Measurements from ENCODE around the gene BIRC6. TPM values are rescaled to one million over a fixed set of nuclear protein-coding genes. Genes with fewer than 3 reads are reported as not detected.

Gene BIRC6
- total and polyA plus RNA-seq, 8 donors = 71.6 to 94.6 (median 80.9) TPM

GRCh38 chr2:32614084-32614483 lies 257.3 kb downstream of the BIRC6 start:
- no peaks in the 10 kb centered on the region for H3K4me1 ChIP-seq
- no peak overlapping the region for H3K27ac ChIP-seq
- no peak for TF ChIP-seq CTCF (IDR thresholded peaks at IDR 0.05)
- no peaks in the 10 kb centered on the region for H3K27me3 ChIP-seq
- DNase-seq (no peak), ATAC-seq (no peak)
- H3K9me3 ChIP-seq = no peaks in the 10 kb centered on the region
- intact Hi-C loops (cut with DNase I) = no loop called here
- no peak overlapping the region for H3K4me3 ChIP-seq
- H3K36me3 ChIP-seq = peaks cover 0 to 94% of the 10 kb centered on the region in 2 donors

GRCh38 chr2:32617599-32618189 lies 260.9 kb downstream of the BIRC6 start:
- Histone ChIP-seq H3K4me3 (no peak overlapping the region), H3K36me3 (peaks cover 0 to 82% of the 10 kb centered on the region in 2 donors), H3K27ac (no peak overlapping the region), H3K9me3 (no peaks in the 10 kb centered on the region), H3K4me1 (no peaks in the 10 kb centered on the region), H3K27me3 (no peaks in the 10 kb centered on the region)
- ATAC-seq = peak; percentile 68
- intact Hi-C loops (cut with DNase I) = no loop called here
- no peak for DNase-seq
- TF ChIP-seq CTCF (IDR thresholded peaks at IDR 0.05) = no peak

GRCh38 chr2:32622570-32623310 lies 265.9 kb downstream of the BIRC6 start:
- no peak for TF ChIP-seq CTCF (IDR thresholded peaks at IDR 0.05)
- ATAC-seq (no peak), DNase-seq (peak in 1 of 4 donors; percentile 13)
- no peaks in the 10 kb centered on the region for H3K4me1 ChIP-seq
- no peaks in the 10 kb centered on the region for H3K9me3 ChIP-seq
- no peak overlapping the region for H3K4me3 ChIP-seq
- no peak overlapping the region for H3K27ac ChIP-seq
- peaks cover 0 to 42% of the 10 kb centered on the region in 2 donors for H3K36me3 ChIP-seq
- no peaks in the 10 kb centered on the region for H3K27me3 ChIP-seq
- intact Hi-C loops (cut with DNase I) = no loop called here

GRCh38 chr2:32623311-32623706 lies 266.5 kb downstream of the BIRC6 start:
- intact Hi-C loops (cut with DNase I) = no loop called here
- Histone ChIP-seq H3K9me3 (no peaks in the 10 kb centered on the region), H3K27ac (no peak overlapping the region), H3K36me3 (peaks cover 0 to 36% of the 10 kb centered on the region in 2 donors), H3K4me3 (no peak overlapping the region), H3K27me3 (no peaks in the 10 kb centered on the region), H3K4me1 (peaks cover 0 to under 1% of the 10 kb centered on the region in 2 donors)
- ATAC-seq (no peak), DNase-seq (no peak)
- no peak for TF ChIP-seq CTCF (IDR thresholded peaks at IDR 0.05)

- H3K4me1 ChIP-seq = peaks cover 6 to 9% of the 10 kb centered on the region in 2 donors
- no peak overlapping the region for H3K4me3 ChIP-seq
- ATAC-seq = no peak
These were observed 268.0 kb downstream of the BIRC6 start for GRCh38 chr2:32624812-32625211.

More at GRCh38 chr2:32624812-32625211, 268.0 kb downstream of the BIRC6 start:
- H3K9me3 ChIP-seq = no peaks in the 10 kb centered on the region
- TF ChIP-seq CTCF (IDR thresholded peaks at IDR 0.05) = no peak
- no peaks in the 10 kb centered on the region for H3K27me3 ChIP-seq
- H3K36me3 ChIP-seq = peaks cover 0 to 25% of the 10 kb centered on the region in 2 donors
- DNase-seq = no peak
- H3K27ac ChIP-seq = no peak overlapping the region
- intact Hi-C loops (cut with DNase I) = no loop called here
